DND-41 (cell line): ENCODE results near the gene INTS6.

ENCODE experiments used
- EZH2 ChIP-seq: IDR thresholded peaks from 3 replicates; pipeline ENCODE4 v1.6.1; 2012; ENCODE audit warnings: borderline replicate concordance, low read depth, mild to moderate bottlenecking, moderate library complexity, low read length, inconsistent platforms; ENCODE audit not compliant: severe bottlenecking
- TF ChIP-seq, protein P1 (sequence below): IDR thresholded peaks from 2 replicates; pipeline ENCODE4 v1.5.1; 2012; ENCODE audit warnings: borderline replicate concordance, low read length, moderate library complexity, mild to moderate bottlenecking; ENCODE audit not compliant: poor library complexity, severe bottlenecking; ENCODE audit errors: extremely low read depth

GRCh38 chr13:51501592-51502152, 48.8 kb upstream of the INTS6 start:
- TF ChIP-seq, protein P1, sequence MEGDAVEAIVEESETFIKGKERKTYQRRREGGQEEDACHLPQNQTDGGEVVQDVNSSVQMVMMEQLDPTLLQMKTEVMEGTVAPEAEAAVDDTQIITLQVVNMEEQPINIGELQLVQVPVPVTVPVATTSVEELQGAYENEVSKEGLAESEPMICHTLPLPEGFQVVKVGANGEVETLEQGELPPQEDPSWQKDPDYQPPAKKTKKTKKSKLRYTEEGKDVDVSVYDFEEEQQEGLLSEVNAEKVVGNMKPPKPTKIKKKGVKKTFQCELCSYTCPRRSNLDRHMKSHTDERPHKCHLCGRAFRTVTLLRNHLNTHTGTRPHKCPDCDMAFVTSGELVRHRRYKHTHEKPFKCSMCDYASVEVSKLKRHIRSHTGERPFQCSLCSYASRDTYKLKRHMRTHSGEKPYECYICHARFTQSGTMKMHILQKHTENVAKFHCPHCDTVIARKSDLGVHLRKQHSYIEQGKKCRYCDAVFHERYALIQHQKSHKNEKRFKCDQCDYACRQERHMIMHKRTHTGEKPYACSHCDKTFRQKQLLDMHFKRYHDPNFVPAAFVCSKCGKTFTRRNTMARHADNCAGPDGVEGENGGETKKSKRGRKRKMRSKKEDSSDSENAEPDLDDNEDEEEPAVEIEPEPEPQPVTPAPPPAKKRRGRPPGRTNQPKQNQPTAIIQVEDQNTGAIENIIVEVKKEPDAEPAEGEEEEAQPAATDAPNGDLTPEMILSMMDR, result no peak
- TF ChIP-seq EZH2, result no peak
